ENCODE results near the gene PRRT3. TPM values are rescaled to one million over a fixed set of nuclear protein-coding genes. Genes with fewer than 3 reads are reported as not detected.

Gene PRRT3
- total RNA-seq, 1 donor from 2014 or later = 4.3 TPM

DNA sequence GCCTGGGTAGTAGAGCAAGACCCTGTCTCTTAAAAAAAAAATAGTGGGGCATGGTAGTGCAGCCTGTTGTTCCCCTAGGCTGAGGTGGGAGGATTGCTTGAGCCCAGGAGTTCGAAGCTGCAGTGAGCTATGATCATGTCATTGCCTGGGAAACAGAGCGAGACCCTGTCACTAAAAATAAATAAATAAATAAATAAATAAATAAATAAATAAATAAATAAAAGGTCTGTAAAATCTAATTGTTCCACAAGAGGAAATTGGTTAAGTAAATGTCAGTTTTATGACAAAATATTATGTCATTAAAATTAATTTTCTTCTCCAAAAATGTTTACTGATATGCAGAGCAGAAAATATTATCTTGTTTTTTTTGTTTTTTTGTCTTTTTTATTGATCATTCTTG, 13.2 kb downstream of the PRRT3 start:
- Mint-ChIP-seq H3K27ac (no peak overlapping the region), H3K9me3 (no peaks in the 10 kb centered on the region), H3K4me3 (no peak overlapping the region), H3K4me1 (peaks cover 23% of the 10 kb centered on the region), H3K36me3 (ENCODE audit: low read depth) (peaks cover 50% of the 10 kb centered on the region), H3K27me3 (no peaks in the 10 kb centered on the region)
- no peak for TF ChIP-seq CTCF (IDR thresholded peaks at IDR 0.05)
- ChIA-PET CTCF (no interaction called here), POLR2A (no interaction called here)
- DNase-seq (no peak), ATAC-seq (ENCODE audit: low read depth) (no peak)
- intact Hi-C loops (cut with micrococcal nuclease) = no loop called here

DNA sequence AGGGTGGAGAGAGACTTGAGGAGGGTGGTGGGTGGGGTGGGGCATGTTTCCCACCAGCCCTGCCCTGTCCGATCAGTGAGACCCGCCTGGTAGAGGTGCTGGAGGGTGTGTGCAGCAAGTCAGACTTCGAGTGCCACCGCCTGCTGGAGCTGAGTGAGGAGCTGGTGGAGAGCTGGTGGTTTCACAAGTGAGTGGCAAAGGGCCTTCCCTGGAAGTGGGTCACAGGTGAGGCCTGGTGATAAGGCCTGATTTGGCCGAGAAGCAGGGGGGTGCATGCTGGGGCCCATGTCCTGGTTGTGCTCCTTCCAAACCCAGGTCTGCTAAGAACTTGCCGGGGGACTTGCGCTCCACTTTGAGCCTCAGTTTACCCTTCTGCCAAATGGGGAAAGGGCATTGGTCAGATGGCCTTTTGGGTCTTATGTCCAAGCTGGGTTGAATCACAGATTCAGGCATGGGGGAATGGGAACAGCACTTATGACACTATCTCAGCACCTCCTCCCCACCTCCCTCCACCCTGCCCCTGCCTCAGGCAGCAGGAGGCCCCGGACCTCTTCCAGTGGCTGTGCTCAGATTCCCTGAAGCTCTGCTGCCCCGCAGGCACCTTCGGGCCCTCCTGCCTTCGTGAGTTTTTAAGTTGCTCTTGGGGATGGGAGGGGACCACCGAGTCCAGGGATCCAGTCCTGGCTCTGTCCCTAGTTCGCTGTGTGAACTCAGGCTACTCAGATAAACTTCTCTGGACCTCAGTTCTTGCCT, 14.5 kb downstream of the PRRT3 start:
- POLR2A ChIA-PET = no interaction called here
- H3K4me1 Mint-ChIP-seq = peaks cover 28% of the 10 kb centered on the region
- H3K4me3 Mint-ChIP-seq = no peak overlapping the region
- DNase-seq (no peak), ATAC-seq (ENCODE audit: low read depth) (no peak)
- H3K27me3 Mint-ChIP-seq = no peaks in the 10 kb centered on the region
- TF ChIP-seq CTCF (IDR thresholded peaks at IDR 0.05) = no peak
- no peak overlapping the region for H3K27ac Mint-ChIP-seq
- no peaks in the 10 kb centered on the region for H3K9me3 Mint-ChIP-seq
- CTCF ChIA-PET = no interaction called here
- H3K36me3 Mint-ChIP-seq (ENCODE audit: low read depth) = peaks cover 42% of the 10 kb centered on the region
- intact Hi-C loops (cut with micrococcal nuclease) = no loop called here

GRCh38 chr3:9935966-9936510, 16.2 kb downstream of the PRRT3 start:
- no peak overlapping the region for H3K4me3 Mint-ChIP-seq
- H3K27me3 Mint-ChIP-seq = no peaks in the 10 kb centered on the region
- intact Hi-C loops (cut with micrococcal nuclease) = no loop called here
- DNase-seq (no peak), ATAC-seq (ENCODE audit: low read depth) (no peak)
- ChIA-PET POLR2A (interaction anchor here (1.5 to 4.6 kb wide), 2 partner anchors 8 to 11 kb away, joined by 5 to 76 read pairs; no protein-coding TSS in a partner anchor), CTCF (interaction anchor here (1.8 kb wide), 1 partner anchor 10 kb away, joined by 5 read pairs; no protein-coding TSS in a partner anchor)
- H3K4me1 Mint-ChIP-seq = peaks cover 39% of the 10 kb centered on the region
- no peak overlapping the region for H3K27ac Mint-ChIP-seq
- peaks cover 34% of the 10 kb centered on the region for H3K36me3 Mint-ChIP-seq (ENCODE audit: low read depth)
- TF ChIP-seq CTCF (IDR thresholded peaks at IDR 0.05) = no peak
- H3K9me3 Mint-ChIP-seq = no peaks in the 10 kb centered on the region

GRCh38 chr3:9934993-9935392, 17.2 kb downstream of the PRRT3 start:
- intact Hi-C loops (cut with micrococcal nuclease) = loop anchor here (1.0 to 5.0 kb wide), 5 partner anchors 93 to 433 kb away; partner anchors contain the start of genes BRPF1, MTMR14 and RPUSD3
- TF ChIP-seq CTCF (IDR thresholded peaks at IDR 0.05) = no peak
- ChIA-PET POLR2A (interaction anchor here (0.7 to 4.6 kb wide), 8 partner anchors 9 to 251 kb away, joined by 3 to 76 read pairs (median 5); partner anchors contain the start of genes EMC3 and JAGN1), CTCF (interaction anchor here (1.8 kb wide), 1 partner anchor 11 kb away, joined by 5 read pairs; no protein-coding TSS in a partner anchor)
- no peaks in the 10 kb centered on the region for H3K9me3 Mint-ChIP-seq
- H3K4me3 Mint-ChIP-seq = peak overlapping the region; percentile 98
- ATAC-seq (ENCODE audit: low read depth) (no peak), DNase-seq (no peak)
- H3K4me1 Mint-ChIP-seq = peaks cover 41% of the 10 kb centered on the region
- H3K27me3 Mint-ChIP-seq = no peaks in the 10 kb centered on the region
- H3K27ac Mint-ChIP-seq = peak overlapping the region; percentile 98
- H3K36me3 Mint-ChIP-seq (ENCODE audit: low read depth) = peaks cover 32% of the 10 kb centered on the region

DNA sequence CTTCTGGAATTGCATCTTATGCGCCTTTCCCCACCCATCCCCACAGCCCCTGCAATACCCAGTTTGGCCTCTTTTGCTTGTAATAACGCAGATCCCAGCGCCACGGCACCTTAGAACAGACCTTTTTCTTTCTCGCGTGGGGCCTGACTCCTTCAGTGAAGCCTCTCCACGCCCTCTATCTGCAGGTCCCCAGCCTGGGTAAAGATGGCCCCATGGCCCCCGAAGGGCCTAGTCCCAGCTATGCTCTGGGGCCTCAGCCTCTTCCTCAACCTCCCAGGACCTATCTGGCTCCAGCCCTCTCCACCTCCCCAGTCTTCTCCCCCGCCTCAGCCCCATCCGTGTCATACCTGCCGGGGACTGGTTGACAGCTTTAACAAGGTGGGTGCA, 18.0 kb downstream of the PRRT3 start:
- DNase-seq (no peak), ATAC-seq (ENCODE audit: low read depth) (no peak)
- Mint-ChIP-seq H3K9me3 (no peaks in the 10 kb centered on the region), H3K4me1 (peaks cover 41% of the 10 kb centered on the region), H3K36me3 (ENCODE audit: low read depth) (peaks cover 30% of the 10 kb centered on the region), H3K4me3 (peak overlapping the region; percentile 98), H3K27me3 (no peaks in the 10 kb centered on the region), H3K27ac (peak overlapping the region; percentile 98)
- TF ChIP-seq CTCF (IDR thresholded peaks at IDR 0.05) = no peak
- intact Hi-C loops (cut with micrococcal nuclease) = loop anchor here (1.0 to 5.0 kb wide), 5 partner anchors 92 to 432 kb away; partner anchors contain the start of genes BRPF1, MTMR14 and RPUSD3
- ChIA-PET POLR2A (interaction anchor here (0.7 to 4.6 kb wide), 18 partner anchors 10 to 1338 kb away, joined by 3 to 92 read pairs (median 9); partner anchors contain the start of genes ARPC4, ATG7, BRPF1 and EMC3), CTCF (interaction anchor here (1.8 to 2.8 kb wide), 3 partner anchors 12 to 258 kb away, joined by 4 to 29 read pairs (median 5); no protein-coding TSS in a partner anchor)
